HepG2 (cell line): ENCODE measurements around the gene ZBTB26. TPM values are rescaled to one million over a fixed set of nuclear protein-coding genes. Genes with fewer than 3 reads are reported as not detected.

Experiments
- CREM ChIP-seq, 2 experiments: sonication (generic) in 1 of 2; formaldehyde crosslinking in 1 of 2; IDR thresholded peaks; 2 replicates each; pipeline versions ENCODE4 v1.4.0 to v1.6.1; 2016 to 2020; ENCODE audit warnings: antibody characterized with exemption in 1 of 2, mild to moderate bottlenecking in 1 of 2, missing genetic modification reagents in 1 of 2
- FOXM1 ChIP-seq: sonication (generic); formaldehyde crosslinking; IDR thresholded peaks from 2 replicates; pipeline ENCODE4 v1.5.0; 2020; ENCODE audit warnings: missing genetic modification reagents
- HMGXB3 ChIP-seq: sonication (generic); formaldehyde crosslinking; IDR thresholded peaks from 2 replicates; pipeline ENCODE4 v1.4.0; 2020; ENCODE audit warnings: missing genetic modification reagents, borderline replicate concordance
- IRX3 ChIP-seq: sonication (generic); formaldehyde crosslinking; IDR thresholded peaks from 2 replicates; pipeline ENCODE4 v1.8.1; 2023; ENCODE audit warnings: mild to moderate bottlenecking, low read depth, missing genetic modification reagents, borderline replicate concordance
- KDM3A ChIP-seq: IDR thresholded peaks from 2 replicates; pipeline ENCODE4 v1.6.1; 2018; ENCODE audit warnings: low read depth, missing compliant biosample characterization
- SATB2 ChIP-seq: sonication (generic); formaldehyde crosslinking; IDR thresholded peaks from 2 replicates; pipeline ENCODE4 v1.5.0; 2020; ENCODE audit warnings: missing genetic modification reagents
- SSRP1 ChIP-seq: IDR thresholded peaks from 2 replicates; pipeline ENCODE4 v1.6.1; 2016; ENCODE audit warnings: control low read depth
- STAT5B ChIP-seq: sonication (generic); formaldehyde crosslinking; IDR thresholded peaks from 2 replicates; pipeline ENCODE4 v1.4.0; 2020; ENCODE audit warnings: missing genetic modification reagents
- TEAD3 ChIP-seq: optimal IDR thresholded peaks from 2 replicates; pipeline ENCODE3; 2016; ENCODE audit warnings: borderline replicate concordance
- ZBTB37 ChIP-seq: sonication (generic); formaldehyde crosslinking; IDR thresholded peaks from 2 replicates; pipeline ENCODE4 v1.4.0; 2020; ENCODE audit warnings: mild to moderate bottlenecking, missing genetic modification reagents
- ZNF121 ChIP-seq: sonication (generic); formaldehyde crosslinking; IDR thresholded peaks from 2 replicates; pipeline ENCODE4 v1.5.0; 2020; ENCODE audit warnings: mild to moderate bottlenecking, missing genetic modification reagents
- ZNF143 ChIP-seq: sonication (generic); formaldehyde crosslinking; IDR thresholded peaks from 2 replicates; pipeline ENCODE4 v1.4.0; 2020; ENCODE audit warnings: missing genetic modification reagents
- ZNF441 ChIP-seq: sonication (generic); formaldehyde crosslinking; IDR thresholded peaks from 2 replicates; pipeline ENCODE4 v1.7.0; 2021; ENCODE audit warnings: missing genetic modification reagents, borderline replicate concordance
- ZNF547 ChIP-seq: sonication (generic); formaldehyde crosslinking; IDR thresholded peaks from 2 replicates; pipeline ENCODE4 v1.5.1; 2020; ENCODE audit warnings: mild to moderate bottlenecking, missing genetic modification reagents
- ZNF646 ChIP-seq: sonication (generic); formaldehyde crosslinking; IDR thresholded peaks from 2 replicates; pipeline ENCODE4 v1.9.0; 2021; ENCODE audit warnings: mild to moderate bottlenecking, missing genetic modification reagents
- ZSCAN9 ChIP-seq: IDR thresholded peaks from 2 replicates; pipeline ENCODE4 v1.6.1; 2016; ENCODE audit warnings: borderline replicate concordance
- polyA plus RNA-seq, 8 experiments: library from polyadenylated mRNA; depleted of rRNA in 3 of 8; stranded (reverse) in 7 of 8; unstranded in 1 of 8; fragments of >200 nt; fragmentation: Illumina TruSeq in 4 of 8; extraction: Trizol in 4 of 8; gene quantifications; 2 replicates each; pipeline versions ENCODE4 v1.2.1 to v1.2.3, GENCODE V29; 2011 to 2016; ENCODE audit warnings: low read depth in 4 of 8, missing spikeins in 1 of 8, mixed read lengths in 1 of 8; ENCODE audit not compliant: insufficient read depth in 1 of 8
- total RNA-seq, 5 experiments: library from RNA; depleted of rRNA; stranded (reverse); fragments of >200 nt; fragmentation: Illumina TruSeq; extraction: Trizol; gene quantifications; 2 replicates each; pipeline ENCODE4 v1.2.3, GENCODE V29; 2016; ENCODE audit warnings: low read depth in 1 of 5

The ZBTB26 gene
- total and polyA plus RNA-seq, 2 of the 13 experiments (the other 11 are each of a cell fraction or from before 2014, with no cell fraction given): 4.5 to 8.6 TPM

- TF ChIP-seq HMGXB3 (CRISPR knock-in tag): peak; percentile 71; the same call in 1 of the 2 replicates
- TF ChIP-seq FOXM1 (CRISPR knock-in tag): no peak
- no peak for TF ChIP-seq SSRP1 (CRISPR knock-in tag)
- peak; percentile 91 for TF ChIP-seq TEAD3 (CRISPR knock-in tag)
- TF ChIP-seq CREM (IDR thresholded peaks at IDR 0.05): peak; percentile 72
- TF ChIP-seq CREM (CRISPR knock-in tag; IDR thresholded peaks at IDR 0.05): no peak
- TF ChIP-seq ZNF646 (CRISPR knock-in tag): no peak
- no peak for TF ChIP-seq ZNF547 (CRISPR knock-in tag)
- TF ChIP-seq ZBTB37 (CRISPR knock-in tag): no peak
- no peak for TF ChIP-seq IRX3
- TF ChIP-seq ZNF121 (CRISPR knock-in tag): no peak
- no peak; the same call in 1 of the 2 replicates for TF ChIP-seq ZNF441 (CRISPR knock-in tag)
- TF ChIP-seq STAT5B (CRISPR knock-in tag): no peak
- TF ChIP-seq ZNF143 (CRISPR knock-in tag): peak; percentile 95
- TF ChIP-seq SATB2 (CRISPR knock-in tag): 0 out of 2 replicates have a peak, but pooled peaks have one; percentile 48
- 0 out of 2 replicates have a peak, but pooled peaks have one; percentile 10 for TF ChIP-seq KDM3A (CRISPR knock-in tag)
- TF ChIP-seq ZSCAN9 (CRISPR knock-in tag): no peak
Measured at GRCh38 chr9:122904823-122905710, 26.2 kb downstream of the ZBTB26 start, which contains the start of gene RC3H2 (continued).
